ENCODE measurements around the gene NRXN3.

- TF ChIP-seq, protein P1, sequence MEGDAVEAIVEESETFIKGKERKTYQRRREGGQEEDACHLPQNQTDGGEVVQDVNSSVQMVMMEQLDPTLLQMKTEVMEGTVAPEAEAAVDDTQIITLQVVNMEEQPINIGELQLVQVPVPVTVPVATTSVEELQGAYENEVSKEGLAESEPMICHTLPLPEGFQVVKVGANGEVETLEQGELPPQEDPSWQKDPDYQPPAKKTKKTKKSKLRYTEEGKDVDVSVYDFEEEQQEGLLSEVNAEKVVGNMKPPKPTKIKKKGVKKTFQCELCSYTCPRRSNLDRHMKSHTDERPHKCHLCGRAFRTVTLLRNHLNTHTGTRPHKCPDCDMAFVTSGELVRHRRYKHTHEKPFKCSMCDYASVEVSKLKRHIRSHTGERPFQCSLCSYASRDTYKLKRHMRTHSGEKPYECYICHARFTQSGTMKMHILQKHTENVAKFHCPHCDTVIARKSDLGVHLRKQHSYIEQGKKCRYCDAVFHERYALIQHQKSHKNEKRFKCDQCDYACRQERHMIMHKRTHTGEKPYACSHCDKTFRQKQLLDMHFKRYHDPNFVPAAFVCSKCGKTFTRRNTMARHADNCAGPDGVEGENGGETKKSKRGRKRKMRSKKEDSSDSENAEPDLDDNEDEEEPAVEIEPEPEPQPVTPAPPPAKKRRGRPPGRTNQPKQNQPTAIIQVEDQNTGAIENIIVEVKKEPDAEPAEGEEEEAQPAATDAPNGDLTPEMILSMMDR (conservative IDR thresholded peaks at IDR 0.05; ENCODE audit: low read depth in 2 of 2), result no peak
- TF ChIP-seq ETS1 (IDR thresholded peaks at IDR 0.05), result no peak
- TF ChIP-seq, protein P2, sequence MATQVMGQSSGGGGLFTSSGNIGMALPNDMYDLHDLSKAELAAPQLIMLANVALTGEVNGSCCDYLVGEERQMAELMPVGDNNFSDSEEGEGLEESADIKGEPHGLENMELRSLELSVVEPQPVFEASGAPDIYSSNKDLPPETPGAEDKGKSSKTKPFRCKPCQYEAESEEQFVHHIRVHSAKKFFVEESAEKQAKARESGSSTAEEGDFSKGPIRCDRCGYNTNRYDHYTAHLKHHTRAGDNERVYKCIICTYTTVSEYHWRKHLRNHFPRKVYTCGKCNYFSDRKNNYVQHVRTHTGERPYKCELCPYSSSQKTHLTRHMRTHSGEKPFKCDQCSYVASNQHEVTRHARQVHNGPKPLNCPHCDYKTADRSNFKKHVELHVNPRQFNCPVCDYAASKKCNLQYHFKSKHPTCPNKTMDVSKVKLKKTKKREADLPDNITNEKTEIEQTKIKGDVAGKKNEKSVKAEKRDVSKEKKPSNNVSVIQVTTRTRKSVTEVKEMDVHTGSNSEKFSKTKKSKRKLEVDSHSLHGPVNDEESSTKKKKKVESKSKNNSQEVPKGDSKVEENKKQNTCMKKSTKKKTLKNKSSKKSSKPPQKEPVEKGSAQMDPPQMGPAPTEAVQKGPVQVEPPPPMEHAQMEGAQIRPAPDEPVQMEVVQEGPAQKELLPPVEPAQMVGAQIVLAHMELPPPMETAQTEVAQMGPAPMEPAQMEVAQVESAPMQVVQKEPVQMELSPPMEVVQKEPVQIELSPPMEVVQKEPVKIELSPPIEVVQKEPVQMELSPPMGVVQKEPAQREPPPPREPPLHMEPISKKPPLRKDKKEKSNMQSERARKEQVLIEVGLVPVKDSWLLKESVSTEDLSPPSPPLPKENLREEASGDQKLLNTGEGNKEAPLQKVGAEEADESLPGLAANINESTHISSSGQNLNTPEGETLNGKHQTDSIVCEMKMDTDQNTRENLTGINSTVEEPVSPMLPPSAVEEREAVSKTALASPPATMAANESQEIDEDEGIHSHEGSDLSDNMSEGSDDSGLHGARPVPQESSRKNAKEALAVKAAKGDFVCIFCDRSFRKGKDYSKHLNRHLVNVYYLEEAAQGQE (IDR thresholded peaks at IDR 0.05; ENCODE audit: unreplicated experiment), result no peak
- no peak for TF ChIP-seq POLR2AphosphoS5 (IDR thresholded peaks at IDR 0.05; ENCODE audit: low read depth)
- no peak for TF ChIP-seq CREB1 (CRISPR knock-in tag; IDR thresholded peaks at IDR 0.05; ENCODE audit: low read depth)
- TF ChIP-seq EZH2 (IDR thresholded peaks at IDR 0.05; ENCODE audit: low read depth, unreplicated experiment), result no peak
- TF ChIP-seq JUNB (IDR thresholded peaks at IDR 0.05; ENCODE audit: unreplicated experiment), result no peak
Observed at GRCh38 chr14:79712302-79712950, 1542.3 kb downstream of the NRXN3 start.

Measured in GM23338 (cell line).